GM12801 (cell line): ENCODE data around the gene ESRP2.

ENCODE experiments used
- TF ChIP-seq, protein P1 (sequence below): IDR thresholded peaks from one replicate; pipeline ENCODE4 v1.5.1; 2011; ENCODE audit warnings: control low read depth; ENCODE audit not compliant: insufficient read length; ENCODE audit errors: extremely low read depth

The ESRP2 gene

DNA sequence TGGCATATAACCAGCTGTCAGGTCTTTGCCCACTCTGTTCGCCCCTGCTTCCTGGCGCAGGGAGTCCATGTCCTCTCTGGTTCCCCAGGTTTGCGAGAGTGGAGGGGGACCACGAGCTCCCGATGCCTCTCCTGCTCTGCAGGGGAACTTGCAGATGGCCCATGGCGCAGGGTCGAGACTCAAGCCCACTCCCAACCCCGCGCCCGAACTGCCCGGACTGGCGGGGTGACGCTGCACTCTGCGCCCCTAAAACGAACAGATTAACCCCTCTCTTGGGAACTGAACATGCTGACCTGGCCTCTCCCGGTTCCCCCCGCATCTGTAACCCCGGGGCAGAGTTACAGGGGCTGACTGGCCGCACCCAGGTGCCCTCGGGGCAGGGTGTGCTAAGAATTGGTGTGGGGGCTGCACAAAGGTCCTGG is 8.6 kb upstream of the ESRP2 start:
- TF ChIP-seq, protein P1, sequence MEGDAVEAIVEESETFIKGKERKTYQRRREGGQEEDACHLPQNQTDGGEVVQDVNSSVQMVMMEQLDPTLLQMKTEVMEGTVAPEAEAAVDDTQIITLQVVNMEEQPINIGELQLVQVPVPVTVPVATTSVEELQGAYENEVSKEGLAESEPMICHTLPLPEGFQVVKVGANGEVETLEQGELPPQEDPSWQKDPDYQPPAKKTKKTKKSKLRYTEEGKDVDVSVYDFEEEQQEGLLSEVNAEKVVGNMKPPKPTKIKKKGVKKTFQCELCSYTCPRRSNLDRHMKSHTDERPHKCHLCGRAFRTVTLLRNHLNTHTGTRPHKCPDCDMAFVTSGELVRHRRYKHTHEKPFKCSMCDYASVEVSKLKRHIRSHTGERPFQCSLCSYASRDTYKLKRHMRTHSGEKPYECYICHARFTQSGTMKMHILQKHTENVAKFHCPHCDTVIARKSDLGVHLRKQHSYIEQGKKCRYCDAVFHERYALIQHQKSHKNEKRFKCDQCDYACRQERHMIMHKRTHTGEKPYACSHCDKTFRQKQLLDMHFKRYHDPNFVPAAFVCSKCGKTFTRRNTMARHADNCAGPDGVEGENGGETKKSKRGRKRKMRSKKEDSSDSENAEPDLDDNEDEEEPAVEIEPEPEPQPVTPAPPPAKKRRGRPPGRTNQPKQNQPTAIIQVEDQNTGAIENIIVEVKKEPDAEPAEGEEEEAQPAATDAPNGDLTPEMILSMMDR, result no peak

GRCh38 chr16:68242926-68243858 is 7.3 kb upstream of the ESRP2 start:
- TF ChIP-seq, protein P1, result no peak

- TF ChIP-seq, protein P1, result no peak
Measured at GRCh38 chr16:68242085-68242484, 6.2 kb upstream of the ESRP2 start.

DNA sequence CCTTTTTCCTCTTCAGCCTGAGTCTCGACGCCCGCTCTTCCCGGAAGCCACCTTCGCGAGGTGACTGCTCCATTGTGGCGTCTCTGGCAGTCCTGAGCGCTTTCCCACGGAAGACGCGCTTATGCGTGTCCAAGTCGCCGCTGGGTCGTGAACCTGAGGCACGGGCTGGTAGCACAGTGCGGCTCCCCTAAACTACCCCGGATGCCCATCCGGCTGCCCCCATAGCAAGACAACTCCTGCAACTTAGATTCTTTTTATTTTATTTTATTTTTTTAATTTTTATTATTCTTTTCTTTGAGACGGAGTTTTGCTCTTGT is 2.1 kb upstream of the ESRP2 start:
- TF ChIP-seq, protein P1, result no peak

- TF ChIP-seq, protein P1, result no peak
Measured at GRCh38 chr16:68237243-68238028, 1.5 kb upstream of the ESRP2 start.

DNA sequence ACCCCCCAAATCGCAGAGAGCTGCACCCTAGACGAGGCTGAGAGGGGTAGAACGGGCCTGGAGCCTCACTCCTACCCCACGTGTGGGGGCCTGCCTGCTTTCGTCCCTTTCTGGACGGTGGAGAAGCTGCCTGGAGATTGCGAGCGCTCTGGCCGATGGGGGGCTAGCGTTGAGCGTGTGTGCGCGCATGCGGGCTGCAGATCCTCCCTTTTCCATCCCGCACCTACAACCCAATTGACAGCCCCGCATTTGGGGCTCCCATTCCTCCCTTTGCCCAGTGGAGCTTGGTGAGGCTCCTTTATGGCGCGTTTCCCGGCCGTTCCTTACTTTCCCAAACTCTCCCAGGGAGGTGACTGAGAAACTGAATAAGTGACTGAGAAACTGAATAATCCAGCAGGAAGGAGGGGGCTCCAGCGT is 907 bp upstream of the ESRP2 start:
- TF ChIP-seq, protein P1, result no peak

- TF ChIP-seq, protein P1, result no peak
Measured at GRCh38 chr16:68236137-68236825, 354 bp upstream of the ESRP2 start.
